DOHH2 (cell line): Measurements from ENCODE around the gene CAPN15.

ENCODE experiments used
- H3F3A ChIP-seq: fragments of 200-600 bp; sonication (generic), shearing (Covaris generic); 2 replicates; pipeline ENCODE4 v1.6.0; 2016; ENCODE audit warnings: antibody characterized with exemption, mild to moderate bottlenecking; ENCODE audit not compliant: control insufficient read depth, insufficient read depth
- H3K27ac ChIP-seq: fragments of 200-600 bp; sonication (generic); 2 replicates; pipeline ENCODE4 v1.5.1; 2014; ENCODE audit warnings: low read depth, mild to moderate bottlenecking, low read length, moderate library complexity
- H3K27me3 ChIP-seq: fragments of 200-600 bp; sonication (generic); 2 replicates; pipeline ENCODE4 v1.6.1; 2014; ENCODE audit warnings: mild to moderate bottlenecking, low read length, mixed read lengths; ENCODE audit not compliant: control insufficient read depth
- H3K36me3 ChIP-seq: fragments of 200-600 bp; sonication (generic); 2 replicates; pipeline ENCODE4 v1.6.1; 2014; ENCODE audit warnings: mild to moderate bottlenecking, low read length, moderate library complexity, mixed read lengths; ENCODE audit not compliant: control insufficient read depth
- H3K4me1 ChIP-seq: fragments of 200-600 bp; sonication (generic); 2 replicates; pipeline ENCODE4 v1.6.1; 2014; ENCODE audit warnings: mild to moderate bottlenecking, low read length, mixed read lengths; ENCODE audit not compliant: control insufficient read depth
- H3K4me2 ChIP-seq: fragments of 200-600 bp; sonication (generic); 2 replicates; pipeline ENCODE4 v1.6.0; 2014; ENCODE audit warnings: mild to moderate bottlenecking, low read length, moderate library complexity
- H3K4me3 ChIP-seq: fragments of 200-600 bp; sonication (generic); 2 replicates; pipeline ENCODE4 v1.5.1; 2014; ENCODE audit warnings: mild to moderate bottlenecking, low read length, mixed read lengths
- H3K79me2 ChIP-seq: fragments of 200-600 bp; sonication (generic); 2 replicates; pipeline ENCODE4 v1.6.1; 2014; ENCODE audit warnings: mild to moderate bottlenecking, low read length, mixed read lengths; ENCODE audit not compliant: control insufficient read depth
- H3K9me2 ChIP-seq: fragments of 200-600 bp; sonication (generic); replicated peaks from 2 replicates; pipeline ENCODE4 v1.6.1; 2014; ENCODE audit warnings: mild to moderate bottlenecking, low read length, mixed read lengths; ENCODE audit not compliant: control insufficient read depth
- H3K9me3 ChIP-seq: fragments of 200-600 bp; sonication (generic); 2 replicates; pipeline ENCODE4 v1.6.1; 2014; ENCODE audit warnings: antibody characterized with exemption, low read length, mixed read lengths; ENCODE audit not compliant: control insufficient read depth, insufficient read depth
- H4K20me1 ChIP-seq: fragments of 200-600 bp; sonication (generic); 2 replicates; pipeline ENCODE4 v1.6.0; 2014; ENCODE audit warnings: low read depth, mild to moderate bottlenecking, antibody characterized with exemption, low read length, moderate library complexity; ENCODE audit not compliant: control insufficient read depth, insufficient read depth
- CTCF ChIP-seq: fragments of 200-600 bp; sonication (generic); IDR thresholded peaks from one replicate; pipeline ENCODE4 v1.5.1; 2014; ENCODE audit warnings: antibody characterized with exemption, mild to moderate bottlenecking, low read depth, low read length; ENCODE audit not compliant: poor library complexity, severe bottlenecking
- EZH2phosphoT487 ChIP-seq: fragments of 200-600 bp; sonication (generic); IDR thresholded peaks from 2 replicates; pipeline ENCODE4 v1.6.1; 2017; ENCODE audit warnings: borderline replicate concordance, mild to moderate bottlenecking, antibody characterized with exemption, low read length, moderate library complexity, mixed read lengths

The CAPN15 gene

GRCh38 chr16:593807-594206 lies 66.3 kb downstream of the CAPN15 start:
- peaks cover 4% of the 10 kb centered on the region; the same call in 1 of the 2 replicates for H4K20me1 ChIP-seq

GRCh38 chr16:595094-595528 lies 67.6 kb downstream of the CAPN15 start:
- H3K4me3 ChIP-seq = no peak overlapping the region
- H3K79me2 ChIP-seq = peaks cover 61% of the 10 kb centered on the region

More at GRCh38 chr16:593807-594206, 66.3 kb downstream of the CAPN15 start:
- no peaks in the 10 kb centered on the region for H3K27me3 ChIP-seq
- H3K4me1 ChIP-seq = peaks cover 34% of the 10 kb centered on the region
- peak overlapping the region; percentile 38 for H3K4me2 ChIP-seq
- H3K79me2 ChIP-seq = peaks cover 58% of the 10 kb centered on the region
- H3K36me3 ChIP-seq = no peaks in the 10 kb centered on the region; the same call in none of the 2 replicates
- no peaks in the 10 kb centered on the region for H3K9me2 ChIP-seq
- peak overlapping the region; percentile 10; the same call in 1 of the 2 replicates for H3K4me3 ChIP-seq
- TF ChIP-seq CTCF = no peak
- TF ChIP-seq EZH2phosphoT487 = no peak
- H3K9me3 ChIP-seq = no peaks in the 10 kb centered on the region
- H3F3A ChIP-seq = no peaks in the 10 kb centered on the region
- H3K27ac ChIP-seq = no peak overlapping the region

GRCh38 chr16:595942-596735 lies 68.6 kb downstream of the CAPN15 start:
- TF ChIP-seq EZH2phosphoT487 = no peak
- TF ChIP-seq CTCF = no peak
- peaks cover 53% of the 10 kb centered on the region for H3K79me2 ChIP-seq

More at GRCh38 chr16:595094-595528, 67.6 kb downstream of the CAPN15 start:
- no peak overlapping the region for H3K27ac ChIP-seq
- peaks cover 34% of the 10 kb centered on the region for H3K4me1 ChIP-seq
- TF ChIP-seq CTCF = no peak
- no peak for TF ChIP-seq EZH2phosphoT487
- H3K36me3 ChIP-seq = peaks cover 4% of the 10 kb centered on the region
- no peaks in the 10 kb centered on the region for H3K27me3 ChIP-seq
- H3F3A ChIP-seq = no peaks in the 10 kb centered on the region
- H3K9me2 ChIP-seq = no peaks in the 10 kb centered on the region
- no peak overlapping the region for H3K4me2 ChIP-seq
- no peaks in the 10 kb centered on the region; the same call in 1 of the 2 replicates for H3K9me3 ChIP-seq
- H4K20me1 ChIP-seq = peaks cover 4% of the 10 kb centered on the region; the same call in 1 of the 2 replicates

More at GRCh38 chr16:595942-596735, 68.6 kb downstream of the CAPN15 start:
- H3K27me3 ChIP-seq = no peaks in the 10 kb centered on the region
- no peaks in the 10 kb centered on the region; the same call in 1 of the 2 replicates for H4K20me1 ChIP-seq
- no peaks in the 10 kb centered on the region for H3K9me2 ChIP-seq
- no peak overlapping the region for H3K4me2 ChIP-seq
- no peaks in the 10 kb centered on the region; the same call in 1 of the 2 replicates for H3K9me3 ChIP-seq
- H3K36me3 ChIP-seq = peaks cover 4% of the 10 kb centered on the region
- H3K4me3 ChIP-seq = no peak overlapping the region
- no peaks in the 10 kb centered on the region for H3F3A ChIP-seq
- H3K4me1 ChIP-seq = peaks cover 25% of the 10 kb centered on the region
- H3K27ac ChIP-seq = no peak overlapping the region
